RWPE2 (cell line): ENCODE measurements around the gene PSAP.

Source experiments
- ATAC-seq: fragments of 200-7000 bp; cut with Tn5 transposase; 3 replicates; pipeline ENCODE4 v1.9.1; 2021; ENCODE audit warnings: low read depth
- DNase-seq: peaks from one replicate; pipeline ENCODE4 v3.0.0-alpha.2; 2020; ENCODE audit warnings: low spot score
- H3K27ac ChIP-seq: fragments of 450-650 bp; 2 replicates; pipeline ENCODE4 v1.5.1; 2017; ENCODE audit warnings: mild to moderate bottlenecking; ENCODE audit not compliant: poor library complexity, severe bottlenecking
- H3K27me3 ChIP-seq: fragments of 250-450 bp; sonication (Bioruptor Pico); 2 replicates; pipeline ENCODE4 v1.5.1; 2021; ENCODE audit warnings: mild to moderate bottlenecking, moderate library complexity; ENCODE audit not compliant: insufficient read depth, poor library complexity, severe bottlenecking
- H3K36me3 ChIP-seq: fragments of 250-450 bp; sonication (Bioruptor Pico); 2 replicates; pipeline ENCODE4 v1.5.1; 2020; ENCODE audit warnings: low read depth, mild to moderate bottlenecking, moderate library complexity
- H3K4me1 ChIP-seq: fragments of 250-450 bp; sonication (Bioruptor Pico); 2 replicates; pipeline ENCODE4 v1.5.1; 2021; ENCODE audit warnings: mild to moderate bottlenecking, moderate library complexity; ENCODE audit not compliant: insufficient read depth, poor library complexity, severe bottlenecking
- H3K4me3 ChIP-seq: fragments of 250-450 bp; sonication (Bioruptor Pico); 2 replicates; pipeline ENCODE4 v1.5.1; 2021; ENCODE audit warnings: mild to moderate bottlenecking, moderate library complexity; ENCODE audit not compliant: severe bottlenecking
- H3K9me3 ChIP-seq: fragments of 250-450 bp; sonication (Bioruptor Pico); 2 replicates; pipeline ENCODE4 v1.5.1; 2021; ENCODE audit warnings: mild to moderate bottlenecking, moderate library complexity; ENCODE audit not compliant: severe bottlenecking
- TF ChIP-seq, protein P1 (sequence below): fragments of 450-650 bp; IDR thresholded peaks from one replicate; pipeline ENCODE4 v1.5.1; 2017; ENCODE audit warnings: mild to moderate bottlenecking, moderate library complexity; ENCODE audit not compliant: poor library complexity, severe bottlenecking

PSAP gene

GRCh38 chr10:71842856-71843686 lies 8.0 kb downstream of the PSAP start:
- Histone ChIP-seq H3K36me3 (no peaks in the 10 kb centered on the region), H3K4me1 (peaks cover 24% of the 10 kb centered on the region), H3K27me3 (no peaks in the 10 kb centered on the region), H3K4me3 (no peak overlapping the region), H3K27ac (no peak overlapping the region), H3K9me3 (no peaks in the 10 kb centered on the region)
- DNase-seq (no peak), ATAC-seq (no peak)
- TF ChIP-seq, protein P1, sequence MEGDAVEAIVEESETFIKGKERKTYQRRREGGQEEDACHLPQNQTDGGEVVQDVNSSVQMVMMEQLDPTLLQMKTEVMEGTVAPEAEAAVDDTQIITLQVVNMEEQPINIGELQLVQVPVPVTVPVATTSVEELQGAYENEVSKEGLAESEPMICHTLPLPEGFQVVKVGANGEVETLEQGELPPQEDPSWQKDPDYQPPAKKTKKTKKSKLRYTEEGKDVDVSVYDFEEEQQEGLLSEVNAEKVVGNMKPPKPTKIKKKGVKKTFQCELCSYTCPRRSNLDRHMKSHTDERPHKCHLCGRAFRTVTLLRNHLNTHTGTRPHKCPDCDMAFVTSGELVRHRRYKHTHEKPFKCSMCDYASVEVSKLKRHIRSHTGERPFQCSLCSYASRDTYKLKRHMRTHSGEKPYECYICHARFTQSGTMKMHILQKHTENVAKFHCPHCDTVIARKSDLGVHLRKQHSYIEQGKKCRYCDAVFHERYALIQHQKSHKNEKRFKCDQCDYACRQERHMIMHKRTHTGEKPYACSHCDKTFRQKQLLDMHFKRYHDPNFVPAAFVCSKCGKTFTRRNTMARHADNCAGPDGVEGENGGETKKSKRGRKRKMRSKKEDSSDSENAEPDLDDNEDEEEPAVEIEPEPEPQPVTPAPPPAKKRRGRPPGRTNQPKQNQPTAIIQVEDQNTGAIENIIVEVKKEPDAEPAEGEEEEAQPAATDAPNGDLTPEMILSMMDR, result no peak

DNA sequence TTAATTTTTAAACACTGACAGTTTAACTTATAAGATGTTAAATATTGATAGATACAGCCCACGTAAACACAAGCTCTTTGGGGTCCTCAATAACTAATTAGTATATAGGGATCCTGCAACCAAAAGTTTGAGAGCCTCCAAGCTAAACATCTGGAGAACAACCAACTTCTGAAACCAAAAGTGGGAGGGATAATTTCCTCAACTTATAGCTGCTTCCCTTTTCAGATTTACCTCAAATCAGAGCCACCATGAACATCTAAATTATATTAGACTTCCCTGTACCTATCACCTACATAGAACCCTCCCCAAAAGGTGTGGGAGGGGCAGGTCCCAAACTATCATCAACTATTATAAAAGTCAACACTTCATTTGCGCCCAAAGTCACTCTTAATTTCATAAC lies 8.6 kb downstream of the PSAP start:
- H3K4me3 ChIP-seq, result no peak overlapping the region
- no peak overlapping the region for H3K27ac ChIP-seq

GRCh38 chr10:71840958-71841335 lies 10.1 kb downstream of the PSAP start:
- Histone ChIP-seq H3K4me3 (no peak overlapping the region), H3K9me3 (no peaks in the 10 kb centered on the region), H3K27me3 (no peaks in the 10 kb centered on the region), H3K36me3 (no peaks in the 10 kb centered on the region), H3K4me1 (peaks cover 31% of the 10 kb centered on the region), H3K27ac (no peak overlapping the region)
- DNase-seq (no peak), ATAC-seq (no peak)
- TF ChIP-seq, protein P1, result no peak

More for the DNA sequence above, 8.6 kb downstream of the PSAP start:
- H3K4me1 ChIP-seq, result peaks cover 30% of the 10 kb centered on the region
- H3K9me3 ChIP-seq, result no peaks in the 10 kb centered on the region
- TF ChIP-seq, protein P1, result no peak
- no peaks in the 10 kb centered on the region for H3K27me3 ChIP-seq
- DNase-seq (no peak), ATAC-seq (no peak)
- no peaks in the 10 kb centered on the region for H3K36me3 ChIP-seq

- no peaks in the 10 kb centered on the region for H3K36me3 ChIP-seq
- H3K27me3 ChIP-seq, result no peaks in the 10 kb centered on the region
- DNase-seq, result peak; percentile 83
- no peaks in the 10 kb centered on the region for H3K9me3 ChIP-seq
- peaks cover 31% of the 10 kb centered on the region for H3K4me1 ChIP-seq
- ATAC-seq, result peak; percentile 72
- TF ChIP-seq, protein P1, result no peak
- no peak overlapping the region for H3K4me3 ChIP-seq
- H3K27ac ChIP-seq, result no peak overlapping the region
Measured at GRCh38 chr10:71840177-71840957, 10.7 kb downstream of the PSAP start.
